ENCODE results near the gene MAB21L3.

MAB21L3 gene

DNA sequence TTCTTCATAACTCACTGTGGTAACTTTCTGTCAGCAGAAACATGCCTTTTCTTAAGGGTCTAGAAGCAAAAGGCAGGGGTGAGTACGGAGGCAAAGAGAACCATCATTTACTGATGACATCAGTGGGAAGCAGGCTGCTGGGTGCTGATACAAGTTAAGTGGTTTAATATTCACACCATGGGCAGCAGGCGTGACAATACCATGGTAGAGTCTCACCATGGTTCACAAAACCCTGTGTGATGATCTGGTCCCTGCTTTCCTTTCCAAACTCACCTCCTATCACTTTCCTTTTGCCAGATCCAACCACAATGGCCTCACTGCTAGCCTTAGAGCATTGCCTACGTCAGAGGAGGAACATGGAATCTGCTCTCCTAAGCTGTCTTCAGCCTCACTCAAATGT, 8.7 kb downstream of the MAB21L3 start:
- no peak for TF ChIP-seq CTCF (IDR thresholded peaks at IDR 0.05; ENCODE audit: low read depth, low read length)
- DNase-seq (ENCODE audit: extremely low read depth, low read depth) = no peak

DNA sequence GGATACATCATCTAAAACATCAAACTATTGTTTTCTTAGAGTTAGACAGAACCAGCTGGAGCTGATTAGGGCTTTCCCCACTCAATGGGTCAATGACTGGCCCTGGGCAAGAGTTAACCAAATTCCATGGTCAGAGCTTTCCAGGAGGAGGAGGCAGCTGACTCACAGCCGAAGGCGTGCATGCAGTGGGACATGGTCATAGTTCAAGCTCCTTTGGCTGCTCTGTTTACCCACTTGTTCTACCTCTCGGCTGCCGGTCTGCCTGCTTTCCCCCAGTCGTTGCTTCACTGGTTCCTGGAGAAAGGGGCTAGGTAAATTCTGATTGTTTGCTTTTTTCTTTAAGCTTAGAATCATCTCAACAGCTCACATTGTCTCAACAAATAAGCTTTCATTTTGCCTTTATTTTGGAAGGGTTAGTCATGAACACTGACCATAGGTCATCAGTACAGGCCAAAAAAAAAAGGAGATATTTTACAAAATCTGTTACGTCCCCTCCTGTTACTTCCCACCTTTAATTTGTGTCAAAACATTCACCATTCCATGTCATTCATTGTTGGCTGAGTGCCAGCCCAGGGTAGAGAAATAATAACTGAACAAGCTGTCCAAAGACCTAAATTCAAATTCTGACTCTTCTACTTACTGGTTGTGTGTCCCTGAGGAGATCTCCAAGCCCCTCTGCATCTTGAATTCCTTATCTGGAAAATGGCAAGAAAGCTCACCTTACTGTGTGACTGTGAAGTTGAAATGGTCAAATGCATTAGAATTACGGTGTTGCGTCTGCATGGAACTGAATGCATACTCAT, 12.0 kb downstream of the MAB21L3 start:
- DNase-seq (ENCODE audit: extremely low read depth, low read depth) = peak; percentile 85
- no peak for TF ChIP-seq CTCF (IDR thresholded peaks at IDR 0.05; ENCODE audit: low read depth, low read length)

DNA sequence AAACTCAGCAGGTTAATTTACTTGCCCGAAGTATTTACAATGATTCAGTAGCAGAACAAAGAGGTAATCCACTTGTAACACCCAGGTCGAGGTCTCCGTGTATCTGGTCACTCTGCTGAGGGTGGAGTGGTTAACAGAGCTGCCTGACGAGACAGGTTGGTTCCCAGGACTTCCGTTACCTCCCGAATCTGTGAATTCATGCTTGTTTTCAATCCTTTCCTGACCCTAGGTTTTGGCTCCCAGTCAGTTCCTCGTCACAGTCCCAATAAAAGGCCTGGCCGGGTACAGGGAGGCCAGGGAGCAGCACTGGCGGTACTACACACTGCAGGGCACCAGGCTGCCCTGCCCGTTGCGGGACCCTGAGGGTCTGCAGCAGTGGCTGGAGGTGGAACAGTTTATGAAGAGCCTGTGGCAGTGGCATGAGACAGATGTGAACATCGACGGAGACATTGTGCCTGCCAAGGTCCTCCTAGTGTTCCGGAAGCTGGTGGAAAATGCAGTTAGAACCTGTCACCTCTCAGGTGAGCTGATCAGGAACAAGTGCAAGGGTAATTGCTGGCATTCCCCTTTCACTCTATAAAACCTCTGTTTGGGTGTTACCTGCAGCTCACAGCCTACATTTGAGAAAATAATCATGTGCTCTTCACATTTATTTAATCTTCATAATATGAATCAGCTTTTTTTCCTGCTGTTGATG, 12.8 kb downstream of the MAB21L3 start:
- no peak for DNase-seq (ENCODE audit: extremely low read depth, low read depth)
- TF ChIP-seq CTCF (IDR thresholded peaks at IDR 0.05; ENCODE audit: low read depth, low read length) = no peak

DNA sequence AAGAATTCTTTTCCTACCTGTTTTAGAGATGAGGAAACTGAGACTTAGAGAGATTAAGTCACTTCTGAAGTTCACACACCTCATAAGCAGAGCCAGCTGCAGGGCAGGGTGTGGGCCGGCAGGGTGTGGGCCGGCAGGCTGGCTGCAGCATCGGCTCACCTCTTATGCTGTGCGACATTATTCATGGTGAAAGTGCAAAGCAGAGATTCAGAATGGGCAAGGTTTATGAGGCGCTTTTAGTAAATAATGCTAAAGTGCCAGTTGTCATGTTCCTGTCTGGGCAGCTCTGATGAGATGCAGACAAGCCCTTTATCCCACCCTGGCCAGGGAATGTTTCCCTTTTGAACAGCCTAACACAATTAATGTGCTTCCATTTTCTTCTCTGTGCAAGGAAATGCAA, 14.6 kb downstream of the MAB21L3 start:
- no peak for TF ChIP-seq CTCF (IDR thresholded peaks at IDR 0.05; ENCODE audit: low read depth, low read length)
- DNase-seq (ENCODE audit: extremely low read depth, low read depth) = no peak

- no peak for DNase-seq (ENCODE audit: extremely low read depth, low read depth)
- no peak for TF ChIP-seq CTCF (IDR thresholded peaks at IDR 0.05; ENCODE audit: low read depth, low read length)
Observed at GRCh38 chr1:116126281-116126680, 15.1 kb downstream of the MAB21L3 start.

GRCh38 chr1:116127123-116127847, 16.1 kb downstream of the MAB21L3 start:
- no peak for TF ChIP-seq CTCF (IDR thresholded peaks at IDR 0.05; ENCODE audit: low read depth, low read length)
- no peak for DNase-seq (ENCODE audit: extremely low read depth, low read depth)
